Measurements from ENCODE around the gene YBX2. TPM values are rescaled to one million over a fixed set of nuclear protein-coding genes. Genes with fewer than 3 reads are reported as not detected.

The YBX2 gene
- total RNA-seq, 1 donor from 2014 or later = 0.81 TPM

DNA sequence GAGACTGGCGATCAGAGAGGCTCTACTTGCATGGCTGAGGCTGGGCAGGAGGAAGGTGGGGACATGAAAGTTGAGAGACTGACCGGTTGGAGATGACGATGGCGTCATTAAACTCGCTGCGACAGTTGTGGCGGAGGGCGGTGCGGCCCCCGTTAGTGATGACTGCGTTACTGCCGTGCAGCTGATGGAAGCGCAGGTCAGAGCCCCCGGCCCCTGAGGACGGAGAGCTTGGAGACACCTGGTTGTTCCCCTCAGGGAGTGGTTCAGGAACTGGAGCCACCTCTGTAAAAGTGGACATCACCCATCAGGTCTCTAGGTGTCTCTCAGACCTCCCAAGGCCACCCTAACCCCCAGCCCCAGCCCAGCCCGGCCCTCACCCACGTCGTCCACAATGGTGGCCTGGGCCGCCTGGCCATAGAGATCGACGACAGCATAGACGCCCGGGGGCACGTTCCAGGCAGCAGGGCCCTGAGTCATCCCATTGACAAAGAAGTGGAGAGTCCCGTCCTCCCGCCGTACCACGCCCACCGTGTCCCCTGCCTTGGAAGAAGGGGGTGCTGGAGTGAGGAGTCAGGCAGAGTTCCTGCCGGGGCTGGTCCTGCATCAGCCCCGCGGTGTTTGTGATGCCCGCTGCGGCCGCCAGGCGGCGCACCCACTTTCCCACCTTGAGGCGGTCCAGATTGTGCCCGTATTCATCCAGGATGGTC is 29.4 kb upstream of the YBX2 start:
- ATAC-seq (peak; percentile 18), DNase-seq (ENCODE audit: low spot score) (no peak)

DNA sequence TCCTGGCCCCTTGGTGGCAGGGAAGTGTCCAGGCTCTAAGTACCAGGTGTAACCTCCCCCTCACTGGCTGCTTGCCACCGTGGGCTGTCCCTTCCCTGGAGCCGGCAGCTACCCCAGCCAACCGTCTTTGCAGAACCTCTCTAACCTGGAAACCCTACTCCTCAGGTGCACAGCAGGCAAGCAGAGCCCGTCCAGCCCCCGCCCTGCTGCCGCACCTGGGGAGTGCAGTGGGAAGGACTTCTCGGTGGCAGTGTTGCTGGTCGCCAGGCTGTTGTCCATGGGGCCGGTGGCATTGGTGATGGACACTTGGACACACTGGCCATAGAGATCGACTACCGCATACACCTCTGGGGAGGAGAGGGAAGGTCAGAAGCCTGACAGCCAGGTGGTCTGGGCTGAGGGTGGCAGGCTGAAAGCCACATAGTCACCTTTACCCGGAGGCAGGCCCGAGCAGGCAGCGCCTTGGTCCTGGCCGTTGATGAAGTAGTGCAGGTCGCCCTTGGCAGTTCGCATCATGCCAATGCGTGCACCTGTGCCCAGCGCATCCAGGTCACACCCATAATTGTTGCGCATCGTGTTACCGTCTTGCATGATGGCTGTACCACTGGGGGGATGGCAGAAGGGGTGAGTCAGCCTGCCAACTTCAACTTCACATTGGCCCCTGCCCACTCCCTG is 28.2 kb upstream of the YBX2 start:
- ATAC-seq (no peak), DNase-seq (ENCODE audit: low spot score) (no peak)

DNA sequence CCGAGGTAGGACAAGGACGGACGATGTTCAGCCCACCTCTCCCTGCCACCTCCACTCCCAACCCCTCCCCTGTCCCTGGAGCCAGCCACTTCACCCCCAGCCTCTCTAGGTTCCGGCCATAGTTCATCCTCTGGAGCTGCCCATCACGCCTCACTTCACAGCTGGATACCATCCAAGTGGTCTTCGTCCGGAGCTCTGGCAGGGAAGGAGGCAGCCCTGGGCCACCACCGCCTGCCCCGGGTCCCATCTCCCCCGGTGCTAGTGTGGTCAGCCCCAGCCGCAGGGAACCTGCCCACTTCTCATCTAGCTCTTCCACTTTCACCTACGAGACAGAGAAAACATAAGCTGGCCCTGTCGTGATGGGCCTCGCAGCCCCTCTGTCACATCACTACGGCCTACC is 27.0 kb upstream of the YBX2 start:
- DNase-seq (ENCODE audit: low spot score) (no peak), ATAC-seq (no peak)

DNA sequence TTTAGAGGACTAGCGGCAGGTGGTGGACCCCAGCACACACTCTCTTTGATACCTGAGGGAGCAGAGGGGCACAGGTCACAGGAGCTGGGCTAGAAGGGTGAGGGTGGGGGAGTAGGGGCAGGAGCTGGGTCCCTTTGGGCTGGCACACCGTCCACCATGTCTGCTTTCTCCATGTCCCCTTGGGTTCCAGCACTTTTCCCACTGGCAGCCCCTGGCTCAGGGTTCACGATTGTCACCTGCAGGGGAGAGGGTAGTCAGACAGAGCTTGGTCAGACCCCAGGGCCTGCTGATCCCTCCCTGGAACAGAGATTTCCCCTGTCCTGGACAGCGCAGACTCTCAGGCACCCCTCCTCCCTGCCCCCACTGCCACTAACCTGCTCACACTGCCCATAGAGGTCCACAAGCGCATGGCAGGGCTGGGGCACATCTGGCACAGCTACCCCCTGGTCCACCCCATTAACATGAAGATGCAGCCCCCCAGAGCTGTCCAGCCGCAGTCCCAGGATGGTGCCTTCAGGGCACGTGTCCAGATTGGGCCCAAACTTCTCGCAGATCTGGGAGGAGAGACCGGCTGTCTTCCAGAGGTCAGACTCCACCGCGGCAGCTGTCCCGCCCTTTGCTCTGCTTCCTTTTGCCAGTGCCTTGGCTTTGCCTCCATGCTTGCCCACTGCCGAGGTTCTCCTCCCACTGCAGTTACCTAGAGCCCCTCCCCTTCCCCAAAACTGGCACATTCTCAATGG is 23.9 kb upstream of the YBX2 start:
- DNase-seq (ENCODE audit: low spot score) = no peak
- ATAC-seq = no peak

DNA sequence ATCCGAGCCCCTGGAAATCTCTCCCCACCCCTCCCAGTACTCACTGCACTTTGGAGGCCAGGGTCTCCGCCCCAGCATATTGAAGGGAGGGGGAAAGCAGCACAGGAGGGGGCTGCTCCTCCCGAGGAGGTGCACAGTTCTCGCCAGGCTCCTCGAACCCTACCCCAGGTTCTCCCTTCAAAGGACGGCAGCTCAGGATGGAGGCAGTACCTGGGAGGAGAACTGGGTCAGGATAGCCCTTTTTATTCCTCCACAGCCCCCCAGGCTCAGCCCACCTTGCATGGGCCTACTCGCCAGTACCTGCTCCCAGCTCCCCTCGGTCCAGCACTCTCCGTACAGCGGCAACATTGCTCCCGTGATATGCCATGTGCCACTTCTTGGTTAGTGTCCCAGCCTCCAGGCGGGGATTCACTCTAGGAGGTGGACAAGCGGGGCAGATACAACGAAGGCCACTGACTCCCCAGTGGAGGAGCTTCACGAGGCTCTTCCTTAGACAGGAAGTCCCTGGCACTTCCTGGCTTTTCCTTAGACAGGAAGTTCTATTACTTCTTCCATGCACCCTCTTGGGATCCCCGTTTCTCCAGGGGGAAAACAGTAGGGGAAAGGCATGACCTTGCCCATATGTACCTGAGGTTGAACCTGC is 22.8 kb upstream of the YBX2 start:
- no peak for ATAC-seq
- DNase-seq (ENCODE audit: low spot score) = no peak

DNA sequence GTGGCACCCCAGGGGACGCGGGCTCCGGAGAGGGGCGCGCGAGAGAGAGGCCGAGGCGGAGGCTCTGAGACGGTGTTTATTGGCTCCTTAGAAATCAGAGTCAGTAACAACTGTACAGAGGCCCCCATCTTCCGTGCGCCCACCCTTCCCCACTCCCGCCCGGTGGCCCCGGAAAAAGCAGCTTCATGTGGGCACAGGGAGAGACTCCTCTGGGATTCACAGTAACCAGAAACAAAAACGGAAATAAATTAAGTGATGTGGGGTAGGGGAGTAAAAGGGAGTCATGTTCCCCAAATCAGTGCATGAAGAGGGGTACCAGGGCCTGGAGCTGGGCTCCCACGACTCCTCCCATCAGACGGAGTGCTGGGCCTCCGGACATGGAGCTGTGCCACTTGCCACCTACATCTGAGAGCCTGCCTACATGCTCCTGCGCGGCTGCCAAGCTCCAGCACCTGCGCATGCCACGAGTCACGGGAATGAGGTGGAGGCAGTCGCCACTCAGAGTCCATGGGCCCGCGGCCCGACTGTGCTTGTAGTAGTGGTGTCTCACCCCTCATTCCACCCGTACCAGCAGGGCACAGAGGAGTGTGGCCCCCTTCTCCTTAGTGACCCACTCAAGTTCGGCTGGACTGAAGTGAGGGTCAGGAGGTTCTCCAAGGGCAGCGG is 21.3 kb upstream of the YBX2 start:
- ATAC-seq (peak; percentile 35), DNase-seq (ENCODE audit: low spot score) (peak; percentile 64)

DNA sequence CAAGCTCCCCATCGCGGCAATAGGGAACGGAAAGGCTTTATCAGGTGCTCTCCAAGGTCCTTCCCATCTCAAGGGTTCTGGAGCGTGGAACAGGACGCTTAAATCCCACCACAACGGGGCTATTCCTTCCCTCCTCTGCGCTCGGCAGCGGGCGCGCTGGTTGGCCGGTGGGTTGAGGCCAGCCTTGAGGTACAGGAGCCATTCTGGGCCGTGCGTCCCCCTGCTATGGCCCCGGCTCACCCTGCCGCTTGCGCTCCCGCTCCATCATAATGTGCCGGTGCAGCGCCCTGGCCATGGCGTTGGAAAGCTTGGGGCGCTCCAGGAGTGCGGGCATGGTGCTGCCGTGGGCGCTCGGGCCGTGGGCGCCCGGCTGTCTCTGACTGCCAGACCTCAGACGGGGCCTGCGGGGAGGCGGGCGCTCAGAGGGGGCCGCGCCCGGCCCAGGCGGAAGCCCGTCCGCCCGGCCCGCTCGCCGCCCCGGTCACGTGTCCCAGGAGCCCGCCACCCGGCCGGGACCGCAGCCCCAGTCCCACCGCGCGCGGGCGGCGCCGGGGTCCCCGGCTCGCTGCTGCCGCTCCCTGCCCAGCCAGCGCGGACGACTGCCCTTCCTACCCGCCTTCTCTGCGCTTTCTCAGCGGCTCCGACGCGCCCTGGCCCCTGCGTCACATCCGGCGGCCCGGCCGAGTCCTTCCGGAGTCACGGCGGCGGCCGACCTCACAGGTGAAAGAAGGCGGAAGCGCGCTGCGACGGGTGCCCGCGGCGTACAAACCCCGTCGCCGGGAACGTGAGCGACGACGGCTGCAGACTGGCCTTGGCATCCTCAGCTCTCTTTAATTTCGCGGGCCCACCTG is 20.5 kb upstream of the YBX2 start, which contains the start of gene GPS2:
Gene GPS2 (minus strand): TSS at position 642 of the 851 bp plus-strand sequence. CDS start 308 bp downstream, at position 334.
- ATAC-seq (peak; percentile 89), DNase-seq (ENCODE audit: low spot score) (peak; percentile 95)

DNA sequence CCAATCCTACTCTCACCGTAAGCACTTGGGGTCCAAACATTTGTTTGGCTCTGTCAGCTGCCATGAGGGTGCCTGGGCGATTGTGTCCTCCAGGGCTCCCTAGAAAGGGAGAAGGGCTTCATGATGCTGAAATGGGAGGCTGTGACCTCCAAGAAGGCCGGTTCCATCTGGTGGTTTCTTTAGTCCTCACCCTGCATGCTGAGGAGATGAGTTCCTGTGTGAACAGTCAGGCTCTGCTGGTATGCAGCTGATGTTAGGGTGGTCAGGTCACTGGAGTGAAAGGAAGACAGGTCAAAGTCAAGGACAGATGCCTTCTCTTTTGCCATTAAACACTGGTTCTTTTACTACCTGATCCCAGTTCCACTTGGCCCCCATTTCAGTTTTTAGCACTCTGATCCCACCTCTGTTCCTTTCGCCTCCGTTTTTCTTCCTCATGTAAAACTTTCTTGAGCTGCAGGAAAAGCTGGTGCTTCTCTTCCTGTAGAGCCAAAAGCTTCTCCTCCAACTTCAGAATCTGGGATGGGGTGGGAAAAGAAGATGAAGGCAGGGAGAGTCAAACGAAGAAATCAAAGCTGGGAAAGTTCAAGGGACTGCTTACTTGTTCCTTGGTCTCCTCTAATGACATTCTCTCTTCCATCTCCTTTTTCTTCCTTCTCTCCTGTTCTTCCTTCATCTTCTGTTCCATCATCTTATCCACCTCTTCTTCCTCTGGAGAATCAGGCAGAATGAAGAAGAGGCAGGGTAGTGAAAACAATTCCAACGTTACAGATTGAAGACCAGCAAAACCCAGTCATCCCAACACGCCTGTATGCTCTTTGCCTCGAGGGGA is 19.7 kb upstream of the YBX2 start:
- no peak for ATAC-seq
- DNase-seq (ENCODE audit: low spot score) = no peak

DNA sequence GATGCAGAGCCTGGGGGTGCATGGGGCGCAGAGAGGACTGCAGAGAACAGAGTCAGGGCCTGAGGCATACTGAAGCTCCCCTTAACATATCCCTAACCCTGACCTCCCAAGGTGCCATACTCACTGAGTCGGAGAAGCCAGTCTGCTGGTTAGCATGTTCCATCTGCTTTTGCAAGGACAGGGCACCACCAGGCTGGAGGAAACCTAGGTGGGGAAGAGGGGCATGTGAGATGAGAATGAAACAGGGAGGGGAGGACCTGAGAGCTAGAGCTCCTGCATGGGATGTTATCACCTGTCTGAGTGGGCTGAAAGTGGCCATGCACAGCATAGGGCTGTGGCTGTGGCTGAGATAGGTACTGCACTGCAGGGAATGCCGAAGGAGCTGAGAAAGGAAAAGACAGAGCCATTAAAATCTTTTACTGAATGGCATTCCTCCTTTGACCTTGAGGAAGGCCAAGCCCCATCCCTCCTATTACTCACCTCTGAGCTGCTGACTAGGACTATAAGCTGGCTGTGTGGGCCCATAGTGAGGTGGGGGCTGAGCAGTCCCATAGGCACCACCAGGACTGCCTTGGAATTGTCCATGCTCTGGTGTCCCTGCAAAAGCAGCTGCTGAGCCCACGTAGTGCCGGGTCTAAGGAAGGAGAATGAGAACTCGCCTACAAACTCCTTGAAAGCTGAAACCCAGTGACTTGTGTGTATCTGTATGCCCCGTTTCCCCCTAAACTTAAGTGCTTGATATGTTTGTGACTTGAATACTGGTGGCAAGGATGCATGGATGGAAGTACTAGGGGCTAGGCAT is 18.9 kb upstream of the YBX2 start:
- no peak for ATAC-seq
- no peak for DNase-seq (ENCODE audit: low spot score)

DNA sequence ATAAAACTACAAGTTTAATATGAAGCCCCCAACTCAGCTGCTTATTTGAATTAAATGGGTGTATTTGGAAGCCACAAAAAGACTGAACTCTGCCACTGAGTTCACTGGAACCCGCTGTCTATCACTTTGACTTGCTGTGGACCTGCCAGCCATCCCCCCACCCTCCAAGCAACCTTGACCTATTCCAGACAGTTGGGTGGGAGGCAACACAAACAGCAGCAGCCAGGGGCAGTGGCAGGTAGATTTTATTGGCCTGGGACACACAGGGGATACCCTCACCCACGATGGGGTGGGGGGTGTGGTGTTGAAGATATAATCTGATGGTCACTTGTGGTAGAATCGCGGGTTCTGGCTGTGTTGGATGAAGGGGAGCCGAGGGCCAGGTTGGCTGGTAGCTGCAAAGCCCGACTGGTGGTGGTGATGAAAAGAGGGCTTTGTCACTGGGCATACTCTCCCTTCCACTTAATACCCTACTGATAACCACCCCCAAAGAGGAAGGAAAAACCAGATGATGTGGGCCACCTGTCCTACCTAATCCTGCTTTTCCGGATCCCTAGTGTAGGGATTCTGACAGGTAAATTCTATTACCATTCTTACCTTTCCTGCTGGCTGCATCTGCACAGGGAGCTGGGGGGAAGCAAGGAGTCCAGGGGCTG is 18.1 kb upstream of the YBX2 start:
- DNase-seq (ENCODE audit: low spot score) (no peak), ATAC-seq (no peak)

DNA sequence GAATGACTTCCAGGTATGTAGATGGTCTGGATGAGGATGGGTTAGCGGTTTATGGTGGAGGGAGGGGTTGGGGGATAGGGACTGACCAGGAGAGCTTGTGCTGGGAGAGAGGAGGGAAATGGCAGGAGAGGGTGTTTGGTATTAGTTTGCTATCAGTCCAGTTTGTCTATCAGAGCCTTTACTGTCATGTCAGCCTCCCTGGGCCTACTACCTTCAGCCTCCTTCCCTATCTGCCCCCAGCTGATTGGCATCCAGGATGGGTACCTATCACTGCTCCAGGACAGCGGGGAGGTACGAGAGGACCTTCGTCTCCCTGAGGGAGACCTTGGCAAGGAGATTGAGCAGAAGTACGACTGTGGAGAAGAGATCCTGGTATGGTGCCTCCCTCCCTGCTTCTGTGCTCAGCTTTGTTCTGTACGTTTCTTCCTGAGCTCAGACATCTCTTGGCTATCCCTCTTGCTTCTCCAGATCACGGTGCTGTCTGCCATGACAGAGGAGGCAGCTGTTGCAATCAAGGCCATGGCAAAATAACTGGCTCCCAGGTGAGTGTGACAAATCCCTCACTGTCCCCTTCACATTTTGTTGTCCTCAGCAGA is 16.8 kb upstream of the YBX2 start:
- ATAC-seq (no peak), DNase-seq (ENCODE audit: low spot score) (no peak)

DNA sequence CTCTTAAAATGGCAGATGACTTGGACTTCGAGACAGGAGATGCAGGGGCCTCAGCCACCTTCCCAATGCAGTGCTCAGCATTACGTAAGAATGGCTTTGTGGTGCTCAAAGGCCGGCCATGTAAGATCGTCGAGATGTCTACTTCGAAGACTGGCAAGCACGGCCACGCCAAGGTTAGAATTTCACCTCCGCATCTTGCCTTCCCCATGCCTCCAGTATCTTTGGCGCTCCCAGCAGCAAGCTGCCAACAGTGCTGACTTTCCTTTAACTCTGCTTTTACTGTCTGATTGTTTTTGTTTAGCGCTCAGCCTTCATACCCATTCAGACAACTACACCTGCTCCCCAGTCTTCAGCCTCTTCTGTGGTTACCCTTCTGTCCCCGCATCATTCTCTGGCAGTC is 15.2 kb upstream of the YBX2 start:
- ATAC-seq (no peak), DNase-seq (ENCODE audit: low spot score) (no peak)

DNA sequence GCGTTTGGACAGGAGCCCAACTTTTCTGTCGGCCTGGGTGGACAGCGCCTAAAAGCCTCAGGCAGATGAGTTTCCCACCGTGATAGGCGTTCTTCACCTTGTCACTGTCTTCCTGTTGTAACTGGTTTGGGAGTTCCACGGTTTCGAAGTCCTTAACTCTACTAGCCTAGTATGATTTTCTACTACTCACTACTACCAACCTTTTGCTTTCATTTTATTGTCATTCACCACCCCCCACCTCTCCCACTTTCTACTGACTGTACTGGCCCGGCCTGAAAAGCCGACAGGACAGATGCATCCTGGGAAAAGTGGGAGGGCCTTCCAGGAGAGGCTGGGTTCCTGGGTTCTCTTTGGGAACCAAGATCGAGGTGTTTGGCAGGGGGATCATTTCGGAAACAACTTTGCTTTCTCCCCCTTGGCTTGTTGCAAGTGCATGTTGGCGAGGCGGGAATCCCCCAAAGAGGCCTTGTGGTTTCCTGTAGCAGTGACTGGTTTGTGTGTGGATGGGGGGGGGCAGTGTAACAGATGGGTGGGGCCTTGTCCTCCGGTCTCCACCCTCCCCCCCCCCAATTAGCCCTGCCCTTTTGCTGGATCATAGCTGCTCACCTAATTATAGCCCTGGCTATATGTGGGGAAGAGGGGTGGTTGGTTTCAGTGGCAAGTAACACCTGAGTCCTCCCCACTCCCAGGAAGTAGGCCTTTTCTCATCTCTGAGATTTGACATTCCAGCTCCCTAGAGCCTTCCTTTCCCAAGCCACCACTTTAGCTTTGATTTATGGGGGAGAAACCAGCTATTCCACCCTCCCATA is 14.4 kb upstream of the YBX2 start:
- DNase-seq (ENCODE audit: low spot score) (peak; percentile 80), ATAC-seq (peak; percentile 49)

DNA sequence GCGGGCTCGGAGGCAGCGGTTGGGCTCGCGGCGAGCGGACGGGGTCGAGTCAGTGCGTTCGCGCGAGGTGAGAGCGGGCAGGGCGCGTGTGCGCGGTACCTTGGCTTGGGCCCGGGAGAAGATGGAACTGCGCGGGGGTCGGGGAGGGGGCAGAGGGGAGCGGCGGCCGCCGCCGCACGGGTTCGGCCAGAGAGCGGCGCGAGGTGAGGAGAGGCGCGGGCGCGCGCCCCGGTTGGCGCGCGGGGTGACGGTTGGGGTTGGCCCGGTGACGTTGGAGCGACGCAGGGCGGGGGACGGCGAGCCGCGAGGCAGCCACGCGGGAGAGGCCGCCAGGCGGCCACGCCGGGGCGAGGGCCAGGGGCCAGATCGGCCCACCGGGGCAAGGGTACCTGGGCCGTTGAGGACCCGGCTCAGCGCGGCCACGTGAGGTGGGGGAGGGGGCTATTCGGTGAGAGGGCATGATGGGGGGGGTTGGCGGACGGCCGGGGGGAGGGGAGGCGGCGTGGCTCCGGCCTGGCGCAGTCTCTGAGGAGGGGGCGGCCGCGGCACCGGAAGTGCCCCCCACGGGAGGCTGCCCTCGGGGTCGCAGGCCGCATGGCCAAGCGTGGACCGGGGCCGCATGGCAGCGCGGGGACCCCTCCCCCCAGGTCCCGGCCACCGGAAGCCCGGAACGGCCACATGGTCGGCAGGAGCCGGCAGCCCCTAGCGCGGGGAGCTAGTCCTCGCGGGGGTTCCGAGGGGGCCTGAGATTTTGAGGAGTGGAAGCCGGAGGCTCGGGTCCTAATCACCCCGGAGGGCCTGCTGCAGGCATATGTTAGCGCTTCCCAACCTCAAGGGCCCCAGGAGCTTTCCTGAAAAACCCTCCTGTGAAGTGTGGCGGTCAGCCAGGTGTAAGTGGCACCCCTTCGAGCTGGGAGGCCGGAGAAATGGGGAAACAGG is 13.5 kb upstream of the YBX2 start:
- DNase-seq (ENCODE audit: low spot score) (peak; percentile 64), ATAC-seq (peak; percentile 11)

All from left lobe of liver (tissue), 2 donors.